Measurements from ENCODE around the gene PCDH9.

DNA sequence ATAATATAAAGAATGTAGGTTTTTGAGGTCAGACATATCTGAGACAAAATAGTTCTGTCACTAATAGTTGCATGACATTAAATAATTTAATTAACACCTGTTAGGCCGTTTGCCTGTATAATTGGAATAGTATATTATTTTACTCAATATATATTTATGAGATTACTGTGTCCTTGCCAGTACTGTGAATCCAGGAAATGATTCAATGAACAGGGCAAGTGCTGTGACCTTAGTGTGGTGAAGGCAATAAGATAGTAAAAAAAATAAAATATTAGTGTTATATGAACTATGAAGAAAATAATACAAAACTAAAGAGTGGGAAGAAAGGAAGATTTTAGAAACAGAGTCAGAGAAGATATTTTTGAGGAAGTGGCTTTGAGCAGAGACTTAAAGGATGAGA, 403.7 kb downstream of the PCDH9 start:
- TF ChIP-seq POLR2A (IDR thresholded peaks at IDR 0.05) = no peak
- TF ChIP-seq, protein P1, sequence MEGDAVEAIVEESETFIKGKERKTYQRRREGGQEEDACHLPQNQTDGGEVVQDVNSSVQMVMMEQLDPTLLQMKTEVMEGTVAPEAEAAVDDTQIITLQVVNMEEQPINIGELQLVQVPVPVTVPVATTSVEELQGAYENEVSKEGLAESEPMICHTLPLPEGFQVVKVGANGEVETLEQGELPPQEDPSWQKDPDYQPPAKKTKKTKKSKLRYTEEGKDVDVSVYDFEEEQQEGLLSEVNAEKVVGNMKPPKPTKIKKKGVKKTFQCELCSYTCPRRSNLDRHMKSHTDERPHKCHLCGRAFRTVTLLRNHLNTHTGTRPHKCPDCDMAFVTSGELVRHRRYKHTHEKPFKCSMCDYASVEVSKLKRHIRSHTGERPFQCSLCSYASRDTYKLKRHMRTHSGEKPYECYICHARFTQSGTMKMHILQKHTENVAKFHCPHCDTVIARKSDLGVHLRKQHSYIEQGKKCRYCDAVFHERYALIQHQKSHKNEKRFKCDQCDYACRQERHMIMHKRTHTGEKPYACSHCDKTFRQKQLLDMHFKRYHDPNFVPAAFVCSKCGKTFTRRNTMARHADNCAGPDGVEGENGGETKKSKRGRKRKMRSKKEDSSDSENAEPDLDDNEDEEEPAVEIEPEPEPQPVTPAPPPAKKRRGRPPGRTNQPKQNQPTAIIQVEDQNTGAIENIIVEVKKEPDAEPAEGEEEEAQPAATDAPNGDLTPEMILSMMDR (IDR thresholded peaks at IDR 0.05) = no peak

All from right lobe of liver (tissue), 4 donors.